Tibial nerve (tissue), 4 donors: Measurements from ENCODE around the gene MCCC1. TPM values are rescaled to one million over a fixed set of nuclear protein-coding genes. Genes with fewer than 3 reads are reported as not detected.
A peak's percentile ranks its signal among the peaks of the same experiment; 100 is the strongest.

Source experiments
- DNase-seq, 2 donors: peaks; one replicate each; pipeline ENCODE4 v3.0.0-alpha.2; 2019; ENCODE audit warnings: low spot score in 2 of 2
- H3K27ac ChIP-seq, 4 donors: fragments of 200-600 bp; sonication (generic) in 3 of 4; one replicate each; pipeline ENCODE4 v1.5.1; 2017 to 2019; ENCODE audit warnings: mild to moderate bottlenecking in 1 of 4
- H3K27me3 ChIP-seq, 2 donors: fragments of 200-600 bp; sonication (generic) in 1 of 2; one replicate each; pipeline versions ENCODE4 v1.5.1 to v1.6.0; 2017 to 2019
- H3K36me3 ChIP-seq, 3 donors: fragments of 200-600 bp; sonication (generic); one replicate each; pipeline ENCODE4 v1.5.1; 2018 to 2019
- H3K4me1 ChIP-seq, 4 donors: fragments of 200-600 bp; sonication (generic) in 3 of 4; one replicate each; pipeline ENCODE4 v1.5.1; 2017 to 2019
- H3K4me3 ChIP-seq, 4 donors: fragments of 200-600 bp; sonication (generic) in 3 of 4; one replicate each; pipeline ENCODE4 v1.5.1; 2017 to 2019; ENCODE audit warnings: mild to moderate bottlenecking in 1 of 4, moderate library complexity in 1 of 4
- H3K9me3 ChIP-seq, 4 donors: fragments of 200-600 bp; sonication (generic) in 3 of 4; one replicate each; pipeline ENCODE4 v1.5.1; 2017 to 2019
- EP300 ChIP-seq, 2 donors: sonication (generic); formaldehyde crosslinking; IDR thresholded peaks; one replicate each; pipeline ENCODE4 v1.6.1; 2017; ENCODE audit warnings: antibody characterized with exemption in 2 of 2, mild to moderate bottlenecking in 1 of 2
- POLR2A ChIP-seq, 2 donors: fragments of 450-650 bp; IDR thresholded peaks; one replicate each; pipeline ENCODE4 v1.6.1; 2017; ENCODE audit warnings: antibody characterized with exemption in 2 of 2, mild to moderate bottlenecking in 2 of 2, moderate library complexity in 2 of 2
- WGBS, 2 donors: methylation state at CpG; one replicate each; pipeline ENCODE4 v1.1.5; 2018; 5-methylcytosine and 5-hydroxymethylcytosine counted together
- total RNA-seq, 4 donors: library from RNA; depleted of rRNA; stranded (reverse); fragments of >200 nt; gene quantifications; one replicate each; pipeline ENCODE4 v1.1.0, GENCODE V29; 2016
- TF ChIP-seq, protein P1 (sequence below), 5 experiments: fragments of 200-600 bp in 3 of 5; fragments of 450-650 bp in 2 of 5; sonication (generic) in 3 of 5; IDR thresholded peaks; one replicate each; pipeline ENCODE4 v1.5.1; 2016 to 2019; ENCODE audit warnings: antibody characterized with exemption in 5 of 5, mild to moderate bottlenecking in 3 of 5, moderate library complexity in 2 of 5

Gene MCCC1
- 10 to 100 TPM; 39.9 to 61.2 (median 48.1) TPM for total RNA-seq

GRCh38 chr3:183099026-183099837 lies at the start of gene MCCC1:
TSS of gene MCCC1 (minus strand) at chr3:183099496. CDS start at chr3:183099440, 56 bp downstream.
- peak; percentile 96 to 98 for DNase-seq
- Histone ChIP-seq H3K4me3 (peak within 1 kb of the TSS; percentile 65 to 97 (median 92)), H3K27me3 (no peaks in the 10 kb centered on the region), H3K9me3 (no peaks in the 10 kb centered on the region), H3K27ac (peak within 1 kb of the TSS; percentile 81 to 95 (median 92)), H3K36me3 (peaks cover 0 to 4% (median 0%) of the 10 kb centered on the region in 3 donors), H3K4me1 (peaks cover 0 to 23% (median 7%) of the 10 kb centered on the region in 4 donors)
- peak; percentile 41 to 83 for TF ChIP-seq POLR2A (IDR thresholded peaks at IDR 0.05)
- TF ChIP-seq, protein P1, sequence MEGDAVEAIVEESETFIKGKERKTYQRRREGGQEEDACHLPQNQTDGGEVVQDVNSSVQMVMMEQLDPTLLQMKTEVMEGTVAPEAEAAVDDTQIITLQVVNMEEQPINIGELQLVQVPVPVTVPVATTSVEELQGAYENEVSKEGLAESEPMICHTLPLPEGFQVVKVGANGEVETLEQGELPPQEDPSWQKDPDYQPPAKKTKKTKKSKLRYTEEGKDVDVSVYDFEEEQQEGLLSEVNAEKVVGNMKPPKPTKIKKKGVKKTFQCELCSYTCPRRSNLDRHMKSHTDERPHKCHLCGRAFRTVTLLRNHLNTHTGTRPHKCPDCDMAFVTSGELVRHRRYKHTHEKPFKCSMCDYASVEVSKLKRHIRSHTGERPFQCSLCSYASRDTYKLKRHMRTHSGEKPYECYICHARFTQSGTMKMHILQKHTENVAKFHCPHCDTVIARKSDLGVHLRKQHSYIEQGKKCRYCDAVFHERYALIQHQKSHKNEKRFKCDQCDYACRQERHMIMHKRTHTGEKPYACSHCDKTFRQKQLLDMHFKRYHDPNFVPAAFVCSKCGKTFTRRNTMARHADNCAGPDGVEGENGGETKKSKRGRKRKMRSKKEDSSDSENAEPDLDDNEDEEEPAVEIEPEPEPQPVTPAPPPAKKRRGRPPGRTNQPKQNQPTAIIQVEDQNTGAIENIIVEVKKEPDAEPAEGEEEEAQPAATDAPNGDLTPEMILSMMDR (IDR thresholded peaks at IDR 0.05) = peak in 1 of 5 experiments; percentile 8
- peak; percentile 92 to 98 for TF ChIP-seq EP300 (IDR thresholded peaks at IDR 0.05)
- WGBS, 2 donors = 0% methylated on average over 51 to 55 of the region's 60 CpGs

GRCh38 chr3:183148056-183148455 lies 48.8 kb upstream of the MCCC1 start:
- no peak for DNase-seq

DNA sequence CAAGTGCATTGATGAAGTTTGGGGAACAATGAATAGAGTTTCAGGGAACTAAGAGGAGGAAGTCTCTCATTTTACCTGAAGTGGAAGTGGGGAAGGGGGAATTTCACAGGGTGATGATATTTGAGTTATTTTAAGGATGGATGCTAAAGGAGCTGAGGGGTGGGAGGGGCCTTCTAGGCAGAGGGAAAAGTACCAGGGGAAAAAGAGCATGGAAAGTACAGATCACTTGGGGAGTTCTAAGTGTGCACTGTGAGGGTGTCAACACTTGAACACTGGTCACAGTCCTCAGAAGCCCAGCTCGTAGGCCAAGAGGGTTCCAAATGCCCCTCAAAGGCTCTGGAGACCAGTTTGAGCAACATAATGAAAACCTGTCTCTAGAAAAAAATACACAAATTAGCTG lies 45.1 kb upstream of the MCCC1 start:
- peaks cover 0 to 7% (median 0%) of the 10 kb centered on the region in 4 donors for H3K4me1 ChIP-seq
- no peaks in the 10 kb centered on the region for H3K9me3 ChIP-seq
- no peaks in the 10 kb centered on the region for H3K36me3 ChIP-seq
- no peak overlapping the region for H3K4me3 ChIP-seq
- TF ChIP-seq EP300 (IDR thresholded peaks at IDR 0.05) (no peak), POLR2A (IDR thresholded peaks at IDR 0.05) (no peak)
- TF ChIP-seq, protein P1 (IDR thresholded peaks at IDR 0.05) = no peak
- H3K27ac ChIP-seq = no peak overlapping the region
- no peaks in the 10 kb centered on the region for H3K27me3 ChIP-seq
- WGBS, 2 donors = 78 to 84% methylated on average over 1 of the region's 1 CpG
- no peak for DNase-seq

More at GRCh38 chr3:183148056-183148455, 48.8 kb upstream of the MCCC1 start:
- Histone ChIP-seq H3K9me3 (no peaks in the 10 kb centered on the region), H3K4me3 (no peak overlapping the region), H3K4me1 (no peaks in the 10 kb centered on the region), H3K27ac (no peak overlapping the region), H3K27me3 (no peaks in the 10 kb centered on the region), H3K36me3 (no peaks in the 10 kb centered on the region)
- WGBS, 2 donors = 52 to 53% methylated on average over 4 of the region's 4 CpGs
- TF ChIP-seq EP300 (IDR thresholded peaks at IDR 0.05) = no peak
- TF ChIP-seq POLR2A (IDR thresholded peaks at IDR 0.05) = no peak
- TF ChIP-seq, protein P1 (IDR thresholded peaks at IDR 0.05) = no peak

- H3K4me3 ChIP-seq = no peak overlapping the region
- WGBS, 2 donors = 35 to 40% methylated on average over 11 of the region's 11 CpGs
- no peaks in the 10 kb centered on the region for H3K27me3 ChIP-seq
- no peak for DNase-seq
- TF ChIP-seq, protein P1 (IDR thresholded peaks at IDR 0.05) = no peak
- TF ChIP-seq EP300 (IDR thresholded peaks at IDR 0.05) (no peak), POLR2A (IDR thresholded peaks at IDR 0.05) (no peak)
- peaks cover 0 to 7% (median 0%) of the 10 kb centered on the region in 4 donors for H3K4me1 ChIP-seq
- H3K36me3 ChIP-seq = no peaks in the 10 kb centered on the region
- H3K27ac ChIP-seq = no peak overlapping the region
- H3K9me3 ChIP-seq = no peaks in the 10 kb centered on the region
Measured at GRCh38 chr3:183142199-183142598, 42.9 kb upstream of the MCCC1 start.

- H3K27ac ChIP-seq = no peak overlapping the region
- WGBS, 2 donors = 77 to 78% methylated on average over 2 of the region's 2 CpGs
Measured at GRCh38 chr3:183134844-183135243, 35.5 kb upstream of the MCCC1 start.

More at GRCh38 chr3:183134844-183135243, 35.5 kb upstream of the MCCC1 start:
- H3K4me3 ChIP-seq = no peak overlapping the region
- no peak for DNase-seq
- no peaks in the 10 kb centered on the region for H3K4me1 ChIP-seq
- H3K27me3 ChIP-seq = no peaks in the 10 kb centered on the region
- no peaks in the 10 kb centered on the region for H3K36me3 ChIP-seq
- peaks cover 0 to 1% (median 0%) of the 10 kb centered on the region in 4 donors for H3K9me3 ChIP-seq
- no peak for TF ChIP-seq POLR2A (IDR thresholded peaks at IDR 0.05)
- TF ChIP-seq, protein P1 (IDR thresholded peaks at IDR 0.05) = no peak
- no peak for TF ChIP-seq EP300 (IDR thresholded peaks at IDR 0.05)
